Neural cell (in vitro differentiated cells): ENCODE results near the gene ANXA6. TPM values are rescaled to one million over a fixed set of nuclear protein-coding genes. Genes with fewer than 3 reads are reported as not detected.

Experiments used
- H2AFZ ChIP-seq: fragments of 200-600, 300-800 bp; sonication (generic), shearing (Covaris generic); 2 replicates; pipeline ENCODE4 v1.6.0; 2014; ENCODE audit warnings: low read depth, mild to moderate bottlenecking, antibody characterized with exemption, low read length, moderate library complexity
- H3F3A ChIP-seq: fragments of 200-600 bp; shearing (Covaris generic); 2 replicates; pipeline ENCODE4 v1.6.1; 2016; ENCODE audit warnings: mild to moderate bottlenecking, moderate library complexity, mixed read lengths, antibody characterized with exemption, low read length; ENCODE audit not compliant: insufficient read depth, poor library complexity, severe bottlenecking
- H3K27ac ChIP-seq: fragments of 200-600, 300-800 bp; sonication (generic), shearing (Covaris generic); 2 replicates; pipeline ENCODE4 v1.5.1; 2014; ENCODE audit warnings: mild to moderate bottlenecking, low read length, moderate library complexity
- H3K27me3 ChIP-seq: fragments of 300-800, 200-600 bp; sonication (generic), shearing (Covaris generic); 2 replicates; pipeline ENCODE4 v1.6.0; 2014; ENCODE audit warnings: mild to moderate bottlenecking, low read depth, low read length, moderate library complexity; ENCODE audit not compliant: insufficient read depth
- H3K36me3 ChIP-seq: fragments of 300-800, 200-600 bp; sonication (generic), shearing (Covaris generic); 2 replicates; pipeline ENCODE4 v1.5.1; 2014; ENCODE audit warnings: mild to moderate bottlenecking, antibody characterized with exemption, low read length, moderate library complexity; ENCODE audit not compliant: insufficient read depth
- H3K4me2 ChIP-seq: fragments of 300-800, 200-600 bp; sonication (generic), shearing (Covaris generic); 2 replicates; pipeline ENCODE4 v1.6.0; 2014; ENCODE audit warnings: mild to moderate bottlenecking, low read length
- H3K4me3 ChIP-seq: fragments of 300-800, 200-600 bp; sonication (generic), shearing (Covaris generic); 2 replicates; pipeline ENCODE4 v1.5.1; 2014; ENCODE audit warnings: mild to moderate bottlenecking, low read length, moderate library complexity
- H3K79me2 ChIP-seq: fragments of 200-600 bp; shearing (Covaris generic); replicated peaks from 2 replicates; pipeline ENCODE4 v1.6.0; 2014; ENCODE audit warnings: mild to moderate bottlenecking, low read length, moderate library complexity; ENCODE audit not compliant: insufficient read depth
- H3K9ac ChIP-seq: fragments of 300-800, 200-600 bp; sonication (generic), shearing (Covaris generic); 2 replicates; pipeline ENCODE4 v1.6.1; 2016; ENCODE audit warnings: mild to moderate bottlenecking, low read length, mixed read lengths
- H3K9me2 ChIP-seq: fragments of 200-600 bp; shearing (Covaris generic); 2 replicates; pipeline ENCODE4 v1.6.1; 2016; ENCODE audit warnings: mild to moderate bottlenecking, low read length, mixed read lengths; ENCODE audit not compliant: insufficient read depth
- H3K9me3 ChIP-seq: fragments of 200-600, 300-800 bp; sonication (generic), shearing (Covaris generic); 2 replicates; pipeline ENCODE4 v1.6.1; 2016; ENCODE audit warnings: mild to moderate bottlenecking, mixed run types, low read length, moderate library complexity, mixed read lengths
- H4K20me1 ChIP-seq: fragments of 200-600 bp; shearing (Covaris generic); 2 replicates; pipeline ENCODE4 v1.6.1; 2016; ENCODE audit warnings: mild to moderate bottlenecking, mixed run types; ENCODE audit not compliant: insufficient read depth
- EP300 ChIP-seq: fragments of 450-650 bp; conservative IDR thresholded peaks from 2 replicates; pipeline ENCODE4 v1.6.1; 2014; ENCODE audit warnings: antibody characterized with exemption, mild to moderate bottlenecking, moderate library complexity; ENCODE audit not compliant: poor library complexity, severe bottlenecking
- EZH2 ChIP-seq: fragments of 200-600, 300-800 bp; shearing (Covaris generic), sonication (generic); IDR thresholded peaks from 2 replicates; pipeline ENCODE4 v1.6.1; 2014; ENCODE audit warnings: antibody characterized with exemption, low read length, borderline replicate concordance, mild to moderate bottlenecking; ENCODE audit not compliant: insufficient read depth, poor library complexity, severe bottlenecking
- MXI1 ChIP-seq: fragments of 450-650 bp; conservative IDR thresholded peaks from 2 replicates; pipeline ENCODE4 v1.6.1; 2014; ENCODE audit warnings: antibody characterized with exemption, mild to moderate bottlenecking; ENCODE audit not compliant: poor library complexity, severe bottlenecking
- POLR2AphosphoS5 ChIP-seq: IDR thresholded peaks from 2 replicates; pipeline ENCODE4 v1.6.1; 2012
- RAD21 ChIP-seq: fragments of 450-650 bp; conservative IDR thresholded peaks from 2 replicates; pipeline ENCODE4 v1.6.1; 2014; ENCODE audit warnings: antibody characterized with exemption, mild to moderate bottlenecking, moderate library complexity
- SMC3 ChIP-seq: fragments of 450-650 bp; conservative IDR thresholded peaks from 2 replicates; pipeline ENCODE4 v1.6.1; 2014; ENCODE audit warnings: antibody characterized with exemption, mild to moderate bottlenecking, moderate library complexity; ENCODE audit not compliant: poor library complexity
- TAF1 ChIP-seq: IDR thresholded peaks from 2 replicates; pipeline ENCODE4 v1.6.1; 2012; ENCODE audit warnings: low read depth
- polyA plus RNA-seq: library from polyadenylated mRNA; depleted of rRNA; stranded (reverse); fragments of >200 nt; gene quantifications from 2 replicates; pipeline ENCODE4 v1.2.3, GENCODE V29; 2014
- TF ChIP-seq, protein P1 (sequence below): fragments of 450-650 bp; IDR thresholded peaks from 2 replicates; pipeline ENCODE4 v1.5.1; 2014; ENCODE audit warnings: antibody characterized with exemption, mild to moderate bottlenecking, moderate library complexity; ENCODE audit not compliant: poor library complexity, severe bottlenecking
- TF ChIP-seq, protein P2 (sequence below): IDR thresholded peaks from 2 replicates; pipeline ENCODE4 v1.6.1; 2012; ENCODE audit warnings: borderline replicate concordance

Gene ANXA6
- polyA plus RNA-seq, 1 donor from 2014 or later, result 27.5 TPM

- Histone ChIP-seq H3K4me3 (no peak overlapping the region), H3K36me3 (peaks cover 4% of the 10 kb centered on the region), H3K9me2 (no peaks in the 10 kb centered on the region), H4K20me1 (no peaks in the 10 kb centered on the region), H2AFZ (no peak overlapping the region), H3K27ac (no peak overlapping the region), H3K27me3 (no peaks in the 10 kb centered on the region), H3K9ac (no peak overlapping the region), H3K4me2 (no peak overlapping the region), H3F3A (no peaks in the 10 kb centered on the region), H3K9me3 (no peaks in the 10 kb centered on the region), H3K79me2 (peaks cover 8% of the 10 kb centered on the region)
- TF ChIP-seq, protein P1, sequence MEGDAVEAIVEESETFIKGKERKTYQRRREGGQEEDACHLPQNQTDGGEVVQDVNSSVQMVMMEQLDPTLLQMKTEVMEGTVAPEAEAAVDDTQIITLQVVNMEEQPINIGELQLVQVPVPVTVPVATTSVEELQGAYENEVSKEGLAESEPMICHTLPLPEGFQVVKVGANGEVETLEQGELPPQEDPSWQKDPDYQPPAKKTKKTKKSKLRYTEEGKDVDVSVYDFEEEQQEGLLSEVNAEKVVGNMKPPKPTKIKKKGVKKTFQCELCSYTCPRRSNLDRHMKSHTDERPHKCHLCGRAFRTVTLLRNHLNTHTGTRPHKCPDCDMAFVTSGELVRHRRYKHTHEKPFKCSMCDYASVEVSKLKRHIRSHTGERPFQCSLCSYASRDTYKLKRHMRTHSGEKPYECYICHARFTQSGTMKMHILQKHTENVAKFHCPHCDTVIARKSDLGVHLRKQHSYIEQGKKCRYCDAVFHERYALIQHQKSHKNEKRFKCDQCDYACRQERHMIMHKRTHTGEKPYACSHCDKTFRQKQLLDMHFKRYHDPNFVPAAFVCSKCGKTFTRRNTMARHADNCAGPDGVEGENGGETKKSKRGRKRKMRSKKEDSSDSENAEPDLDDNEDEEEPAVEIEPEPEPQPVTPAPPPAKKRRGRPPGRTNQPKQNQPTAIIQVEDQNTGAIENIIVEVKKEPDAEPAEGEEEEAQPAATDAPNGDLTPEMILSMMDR, result no peak
- TF ChIP-seq MXI1, result no peak
- TF ChIP-seq TAF1, result no peak
- TF ChIP-seq EZH2, result no peak
- no peak for TF ChIP-seq RAD21
- TF ChIP-seq POLR2AphosphoS5, result no peak
- TF ChIP-seq SMC3, result no peak
- TF ChIP-seq, protein P2, sequence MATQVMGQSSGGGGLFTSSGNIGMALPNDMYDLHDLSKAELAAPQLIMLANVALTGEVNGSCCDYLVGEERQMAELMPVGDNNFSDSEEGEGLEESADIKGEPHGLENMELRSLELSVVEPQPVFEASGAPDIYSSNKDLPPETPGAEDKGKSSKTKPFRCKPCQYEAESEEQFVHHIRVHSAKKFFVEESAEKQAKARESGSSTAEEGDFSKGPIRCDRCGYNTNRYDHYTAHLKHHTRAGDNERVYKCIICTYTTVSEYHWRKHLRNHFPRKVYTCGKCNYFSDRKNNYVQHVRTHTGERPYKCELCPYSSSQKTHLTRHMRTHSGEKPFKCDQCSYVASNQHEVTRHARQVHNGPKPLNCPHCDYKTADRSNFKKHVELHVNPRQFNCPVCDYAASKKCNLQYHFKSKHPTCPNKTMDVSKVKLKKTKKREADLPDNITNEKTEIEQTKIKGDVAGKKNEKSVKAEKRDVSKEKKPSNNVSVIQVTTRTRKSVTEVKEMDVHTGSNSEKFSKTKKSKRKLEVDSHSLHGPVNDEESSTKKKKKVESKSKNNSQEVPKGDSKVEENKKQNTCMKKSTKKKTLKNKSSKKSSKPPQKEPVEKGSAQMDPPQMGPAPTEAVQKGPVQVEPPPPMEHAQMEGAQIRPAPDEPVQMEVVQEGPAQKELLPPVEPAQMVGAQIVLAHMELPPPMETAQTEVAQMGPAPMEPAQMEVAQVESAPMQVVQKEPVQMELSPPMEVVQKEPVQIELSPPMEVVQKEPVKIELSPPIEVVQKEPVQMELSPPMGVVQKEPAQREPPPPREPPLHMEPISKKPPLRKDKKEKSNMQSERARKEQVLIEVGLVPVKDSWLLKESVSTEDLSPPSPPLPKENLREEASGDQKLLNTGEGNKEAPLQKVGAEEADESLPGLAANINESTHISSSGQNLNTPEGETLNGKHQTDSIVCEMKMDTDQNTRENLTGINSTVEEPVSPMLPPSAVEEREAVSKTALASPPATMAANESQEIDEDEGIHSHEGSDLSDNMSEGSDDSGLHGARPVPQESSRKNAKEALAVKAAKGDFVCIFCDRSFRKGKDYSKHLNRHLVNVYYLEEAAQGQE, result no peak
- TF ChIP-seq EP300, result no peak
These were observed 12.7 kb downstream of the ANXA6 start for GRCh38 chr5:151144922-151145321.

DNA sequence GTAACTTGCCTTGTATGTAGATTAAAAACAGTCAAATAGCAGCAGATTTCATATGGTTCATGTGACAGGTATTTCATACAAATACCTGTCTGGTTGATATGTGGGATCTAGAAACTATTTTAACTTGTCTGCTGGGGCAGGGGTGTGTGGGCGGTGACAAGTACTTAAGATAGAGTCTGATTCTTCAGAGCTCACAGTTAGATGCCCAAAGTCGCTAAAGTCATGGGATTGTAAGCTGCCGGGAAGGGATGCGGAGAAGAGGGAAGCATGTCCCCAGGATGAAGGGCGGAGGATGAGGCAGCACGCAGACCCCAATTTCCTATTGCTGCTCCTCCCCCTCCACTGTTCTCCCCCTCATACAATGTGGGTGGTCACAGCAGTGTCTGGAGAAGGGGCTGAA is 13.3 kb downstream of the ANXA6 start:
- peaks cover 4% of the 10 kb centered on the region for H3K36me3 ChIP-seq
- H3K79me2 ChIP-seq, result peaks cover 8% of the 10 kb centered on the region
- H3K9me3 ChIP-seq, result no peaks in the 10 kb centered on the region
- H4K20me1 ChIP-seq, result no peaks in the 10 kb centered on the region
- H3K4me3 ChIP-seq, result no peak overlapping the region
- no peak overlapping the region for H3K4me2 ChIP-seq
- H3F3A ChIP-seq, result no peaks in the 10 kb centered on the region
- H2AFZ ChIP-seq, result no peak overlapping the region
- H3K9ac ChIP-seq, result no peak overlapping the region
- H3K27me3 ChIP-seq, result no peaks in the 10 kb centered on the region
- H3K27ac ChIP-seq, result no peak overlapping the region
- no peaks in the 10 kb centered on the region for H3K9me2 ChIP-seq
- no peak for TF ChIP-seq MXI1
- no peak for TF ChIP-seq TAF1
- no peak for TF ChIP-seq EZH2
- no peak for TF ChIP-seq RAD21
- TF ChIP-seq, protein P2, result no peak
- no peak for TF ChIP-seq SMC3
- no peak for TF ChIP-seq EP300
- TF ChIP-seq, protein P1, result no peak
- TF ChIP-seq POLR2AphosphoS5, result no peak
